HCT116 (cell line): Measurements from ENCODE around the gene MERTK. TPM values are rescaled to one million over a fixed set of nuclear protein-coding genes. Genes with fewer than 3 reads are reported as not detected.

Experiments used
- ATAC-seq: fragments of 200-7000 bp; cut with Tn5 transposase; 2 replicates; pipeline ENCODE4 v1.9.1; 2020; ENCODE audit warnings: mild to moderate bottlenecking, moderate library complexity
- BruUV-seq: library from RNA; stranded (reverse); fragments of 400-500 nt; replicated peaks from 2 replicates; lab custom pipeline; 2021; lab: Mats Ljungman, UMichigan
- CTCF ChIA-PET: fragments of 300-600 bp; sonication (Branson Sonifier 250); formaldehyde crosslinking; loops from one replicate; lab custom pipeline; 2021; ENCODE audit warnings: antibody characterized with exemption; lab: Charles Lee
- POLR2A ChIA-PET: fragments of 300-600, 350-600 bp; sonication (Branson Sonifier 250); formaldehyde crosslinking; loops from one replicate; lab custom pipeline; 2021; ENCODE audit warnings: antibody characterized with exemption; lab: Charles Lee
- RAD21 ChIA-PET, 2 experiments: fragments of 300-600 bp; sonication (Branson Sonifier 250); formaldehyde crosslinking; loops; one replicate each; lab custom pipeline; 2023; ENCODE audit warnings: low total read pairs in 2 of 2; ENCODE audit not compliant: uncharacterized antibody in 2 of 2, unreplicated experiment in 2 of 2, low non-redundant PET in 1 of 2; lab: Charles Lee
- DNase-seq: peaks from one replicate; pipeline ENCODE4 v3.0.0-alpha.2; 2010; ENCODE audit warnings: low read depth, low spot score
- H2AFZ ChIP-seq: fragments of 200-600 bp; shearing (Covaris generic), sonication (generic); 2 replicates; pipeline ENCODE4 v1.6.1; 2017; ENCODE audit warnings: low read depth, mixed run types, mixed read lengths, antibody characterized with exemption, low read length; ENCODE audit not compliant: poor library complexity, severe bottlenecking
- H3K27ac ChIP-seq: 2 replicates; pipeline ENCODE4 v1.5.1; 2012; ENCODE audit warnings: low read depth, low read length
- H3K27me3 ChIP-seq: fragments of 200-600 bp; sonication (generic); 2 replicates; pipeline ENCODE4 v1.6.1; 2016; ENCODE audit warnings: mixed run types, low read length, mixed read lengths; ENCODE audit not compliant: insufficient read depth
- H3K36me3 ChIP-seq, 2 experiments: fragments of 200-500 bp in 1 of 2; fragments of 200-600 bp in 1 of 2; sonication (Bioruptor generic) in 1 of 2; sonication (generic) in 1 of 2; 2 replicates each; pipeline versions ENCODE4 v1.5.1 to v1.6.1; 2014 to 2016; ENCODE audit warnings: low read length in 2 of 2, inconsistent platforms in 1 of 2, mixed read lengths in 1 of 2, mixed run types in 1 of 2; ENCODE audit not compliant: insufficient read depth in 2 of 2, control insufficient read depth in 1 of 2
- H3K4me1 ChIP-seq, 2 experiments: fragments of 200-600 bp in 1 of 2; sonication (generic) in 1 of 2; 2 replicates each; pipeline versions ENCODE4 v1.5.1 to v1.6.1; 2012 to 2017; ENCODE audit warnings: low read length in 2 of 2, inconsistent platforms in 1 of 2, mild to moderate bottlenecking in 1 of 2, mixed read lengths in 1 of 2, mixed run types in 1 of 2, moderate library complexity in 1 of 2; ENCODE audit not compliant: insufficient read depth in 2 of 2, control insufficient read depth in 1 of 2
- H3K4me2 ChIP-seq: fragments of 200-600 bp; sonication (generic); 2 replicates; pipeline ENCODE4 v1.6.1; 2017; ENCODE audit warnings: mixed run types, low read length, mixed read lengths
- H3K4me3 ChIP-seq, 2 experiments: fragments of 200-600 bp in 1 of 2; sonication (generic) in 1 of 2; replicated peaks in 1 of 2; 2 replicates each; pipeline ENCODE4 v1.5.1; 2011 to 2016; ENCODE audit warnings: low read length in 2 of 2, control low read depth in 1 of 2, low read depth in 1 of 2, mild to moderate bottlenecking in 1 of 2, mixed read lengths in 1 of 2, mixed run types in 1 of 2
- H3K79me2 ChIP-seq: fragments of 200-600 bp; sonication (generic); 2 replicates; pipeline ENCODE4 v1.6.1; 2017; ENCODE audit warnings: mild to moderate bottlenecking, mixed run types, low read length, moderate library complexity, mixed read lengths; ENCODE audit not compliant: insufficient read depth
- H3K9ac ChIP-seq: fragments of 200-600 bp; sonication (generic); 2 replicates; pipeline ENCODE4 v1.6.1; 2016; ENCODE audit warnings: low read length, mixed read lengths
- H3K9me2 ChIP-seq: fragments of 200-600 bp; sonication (generic), shearing (Covaris generic); 2 replicates; pipeline ENCODE4 v1.6.1; 2017; ENCODE audit warnings: mixed run types, mild to moderate bottlenecking, moderate library complexity; ENCODE audit not compliant: insufficient read depth
- H3K9me3 ChIP-seq, 2 experiments: fragments of 200-500 bp in 1 of 2; fragments of 200-600 bp in 1 of 2; sonication (Bioruptor generic) in 1 of 2; sonication (generic) in 1 of 2; 2 replicates each; pipeline ENCODE4 v1.6.1; 2014 to 2017; ENCODE audit warnings: low read length in 2 of 2, mixed read lengths in 2 of 2, inconsistent platforms in 1 of 2, low read depth in 1 of 2, mild to moderate bottlenecking in 1 of 2, mixed run types in 1 of 2, moderate library complexity in 1 of 2; ENCODE audit not compliant: control insufficient read depth in 1 of 2, insufficient read depth in 1 of 2
- H4K20me1 ChIP-seq: fragments of 200-600 bp; sonication (generic), shearing (Covaris generic); 2 replicates; pipeline ENCODE4 v1.6.1; 2017; ENCODE audit warnings: mixed run types, mild to moderate bottlenecking, moderate library complexity; ENCODE audit not compliant: insufficient read depth
- CBX3 ChIP-seq: IDR thresholded peaks from 2 replicates; pipeline ENCODE4 v1.6.1; 2012; ENCODE audit warnings: low read depth
- CEBPB ChIP-seq: IDR thresholded peaks from 2 replicates; pipeline ENCODE4 v1.6.1; 2012; ENCODE audit warnings: low read depth
- CTCF ChIP-seq, 3 experiments: fragments of 200-600 bp in 1 of 3; sonication (generic) in 1 of 3; IDR thresholded peaks in 2 of 3; conservative IDR thresholded peaks in 1 of 3; 2 replicates each; pipeline ENCODE4 v1.5.1; 2012 to 2017; ENCODE audit warnings: low read depth in 2 of 3, low read length in 2 of 3, antibody characterized with exemption in 1 of 3, borderline replicate concordance in 1 of 3, control low read depth in 1 of 3, mild to moderate bottlenecking in 1 of 3, mixed read lengths in 1 of 3, mixed run types in 1 of 3, moderate library complexity in 1 of 3; ENCODE audit not compliant: insufficient read depth in 1 of 3
- EGR1 ChIP-seq: IDR thresholded peaks from 2 replicates; pipeline ENCODE4 v1.6.1; 2012; ENCODE audit warnings: low read depth
- ELF1 ChIP-seq: IDR thresholded peaks from 2 replicates; pipeline ENCODE4 v1.6.1; 2012; ENCODE audit warnings: low read depth, borderline replicate concordance
- EZH2 ChIP-seq: fragments of 200-600 bp; sonication (generic); IDR thresholded peaks from 2 replicates; pipeline ENCODE4 v1.6.1; 2017; ENCODE audit warnings: antibody characterized with exemption, mixed run types
- FOSL1 ChIP-seq: IDR thresholded peaks from 2 replicates; pipeline ENCODE4 v1.6.1; 2012; ENCODE audit warnings: low read depth
- MAX ChIP-seq: IDR thresholded peaks from 2 replicates; pipeline ENCODE4 v1.6.1; 2012
- POLR2AphosphoS5 ChIP-seq: IDR thresholded peaks from 2 replicates; pipeline ENCODE4 v1.6.1; 2011; ENCODE audit warnings: mild to moderate bottlenecking, low read depth, low read length, moderate library complexity
- RAD21 ChIP-seq: IDR thresholded peaks from 2 replicates; pipeline ENCODE4 v1.6.1; 2012; ENCODE audit warnings: low read depth, mild to moderate bottlenecking
- SP1 ChIP-seq: IDR thresholded peaks from 2 replicates; pipeline ENCODE4 v1.6.1; 2012; ENCODE audit warnings: low read depth
- SRF ChIP-seq: IDR thresholded peaks from 2 replicates; pipeline ENCODE4 v1.6.1; 2012; ENCODE audit warnings: low read depth
- TCF7L2 ChIP-seq: IDR thresholded peaks from 2 replicates; pipeline ENCODE4 v1.7.0; 2011; ENCODE audit warnings: borderline replicate concordance, inconsistent platforms; ENCODE audit not compliant: insufficient read depth, insufficient read length; ENCODE audit errors: extremely low read depth
- YY1 ChIP-seq: IDR thresholded peaks from 2 replicates; pipeline ENCODE4 v1.6.1; 2011; ENCODE audit warnings: low read length, low read depth, moderate library complexity, mild to moderate bottlenecking; ENCODE audit not compliant: insufficient replicate concordance; ENCODE audit errors: extremely low read depth
- ZBTB33 ChIP-seq: IDR thresholded peaks from 2 replicates; pipeline ENCODE4 v1.6.1; 2011; ENCODE audit warnings: mild to moderate bottlenecking, low read length, moderate library complexity; ENCODE audit not compliant: insufficient replicate concordance; ENCODE audit errors: extremely low read depth
- ZFX ChIP-seq: fragments of 450-650 bp; IDR thresholded peaks from 2 replicates; pipeline ENCODE4 v1.6.1; 2017
- ZNF274 ChIP-seq: fragments of 200-500 bp; sonication (Bioruptor generic); IDR thresholded peaks from 2 replicates; pipeline ENCODE4 v1.6.1; 2014; ENCODE audit warnings: mild to moderate bottlenecking, low read depth, low read length, inconsistent platforms
- intact Hi-C: fragments of 100-400 bp; cut with micrococcal nuclease; formaldehyde crosslinking; loops from 2 replicates; pipeline ENCODE4 v1.10.0; 2022
- total RNA-seq: library from RNA; stranded (reverse); gene quantifications from one replicate; pipeline ENCODE4 v1.2.1, GENCODE V29; 2021; ENCODE audit not compliant: unreplicated experiment
- TF ChIP-seq, protein P1 (sequence below): IDR thresholded peaks from 2 replicates; pipeline ENCODE4 v1.6.1; 2012

The MERTK gene
- total RNA-seq, 1 experiment from 2014 or later = 5.7 TPM

DNA sequence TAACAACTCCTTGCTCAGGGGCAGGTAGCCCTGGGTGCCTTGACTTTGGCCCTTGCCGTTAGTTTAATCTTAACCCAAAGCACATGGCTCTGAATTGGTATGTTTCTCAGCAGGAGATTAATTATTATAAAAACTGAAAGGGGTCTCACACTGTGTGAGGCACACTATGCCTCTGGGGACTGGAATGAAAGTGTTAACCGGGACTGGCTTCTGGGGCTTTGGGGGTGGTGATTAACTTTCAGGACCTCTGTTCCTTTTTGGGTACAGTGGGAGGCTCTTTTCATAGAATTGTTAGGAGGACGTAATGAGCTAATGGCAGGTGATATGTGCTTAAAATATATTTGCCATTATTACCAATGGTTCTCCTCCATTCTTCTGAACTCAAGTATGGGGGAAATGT, 5.1 kb downstream of the MERTK start:
- intact Hi-C loops = no loop called here
- no peak for TF ChIP-seq SP1
- TF ChIP-seq MAX = no peak
- no peak for TF ChIP-seq EZH2
- no peak for TF ChIP-seq EGR1
- no peak for TF ChIP-seq YY1
- TF ChIP-seq FOSL1 = no peak
- H3K4me2 ChIP-seq = no peak overlapping the region
- ATAC-seq = no peak
- H3K27ac ChIP-seq = no peak overlapping the region
- ChIA-PET CTCF (no interaction called here), POLR2A (no interaction called here), RAD21 (no interaction called here)
- H3K9me3 ChIP-seq = no peaks in the 10 kb centered on the region
- no peak overlapping the region for H2AFZ ChIP-seq
- no peak overlapping the region for H3K9ac ChIP-seq
- H3K36me3 ChIP-seq = no peaks in the 10 kb centered on the region
- no peak for DNase-seq
- H4K20me1 ChIP-seq = no peaks in the 10 kb centered on the region
- no TSS peak for BruUV-seq
- H3K9me2 ChIP-seq = no peaks in the 10 kb centered on the region
- H3K4me3 ChIP-seq = no peak overlapping the region
- H3K4me1 ChIP-seq = peaks cover 10 to 13% of the 10 kb centered on the region in 2 experiments
- no peaks in the 10 kb centered on the region for H3K79me2 ChIP-seq
- no peaks in the 10 kb centered on the region for H3K27me3 ChIP-seq

- Histone ChIP-seq H3K9me2 (no peaks in the 10 kb centered on the region), H3K4me2 (no peak overlapping the region), H3K27me3 (no peaks in the 10 kb centered on the region), H3K9me3 (no peaks in the 10 kb centered on the region), H3K79me2 (no peaks in the 10 kb centered on the region), H3K4me1 (peaks cover 9 to 10% of the 10 kb centered on the region in 2 experiments), H3K36me3 (no peaks in the 10 kb centered on the region), H3K9ac (no peak overlapping the region), H4K20me1 (no peaks in the 10 kb centered on the region), H2AFZ (no peak overlapping the region), H3K4me3 (no peak overlapping the region), H3K27ac (no peak overlapping the region)
- BruUV-seq = no TSS peak
- DNase-seq (no peak), ATAC-seq (no peak)
- intact Hi-C loops = no loop called here
- ChIA-PET POLR2A (no interaction called here), CTCF (no interaction called here), RAD21 (interaction anchor here in 1 of 2 experiments (0.7 kb wide), 1 partner anchor 170 kb away, joined by 3 read pairs; no protein-coding TSS in a partner anchor)
- TF ChIP-seq CBX3 (no peak), SRF (no peak), RAD21 (no peak), EZH2 (no peak), ZBTB33 (no peak), CTCF (IDR thresholded peaks at IDR 0.05 in 2 of 3, conservative IDR thresholded peaks at IDR 0.05 in 1 of 3; ENCODE audit: borderline replicate concordance in 1 of 3, insufficient read depth in 1 of 3, low read depth in 2 of 3, low read length in 2 of 3) (no peak), POLR2AphosphoS5 (no peak), ELF1 (no peak), SP1 (no peak), ZNF274 (no peak), CEBPB (no peak), TCF7L2 (no peak), ZFX (no peak)
- TF ChIP-seq, protein P1, sequence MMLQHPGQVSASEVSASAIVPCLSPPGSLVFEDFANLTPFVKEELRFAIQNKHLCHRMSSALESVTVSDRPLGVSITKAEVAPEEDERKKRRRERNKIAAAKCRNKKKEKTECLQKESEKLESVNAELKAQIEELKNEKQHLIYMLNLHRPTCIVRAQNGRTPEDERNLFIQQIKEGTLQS = no peak
These were observed 5.6 kb downstream of the MERTK start for GRCh38 chr2:111903930-111904439.
